T47D (cell line): Measurements from ENCODE around the gene PTPN13.

Source experiments
- DNase-seq, 2 experiments: peaks; one replicate each; pipeline versions ENCODE4 v3.0.0 to v3.0.0-alpha.2; 2011 to 2012; ENCODE audit warnings: low read depth in 1 of 2, low spot score in 1 of 2
- JUND ChIP-seq: IDR thresholded peaks from 2 replicates; pipeline ENCODE4 v1.6.1; 2012; ENCODE audit warnings: low read depth
- in situ Hi-C: cut with HindIII; loops from 2 replicates; pipeline ENCODE4 v1.10.0; 2016; ENCODE audit warnings: low sequenced_read_pairs, low pct_unique_long_range_greater_than_20kb

The PTPN13 gene

GRCh38 chr4:86834901-86835300 lies 240.8 kb downstream of the PTPN13 start:
- no peak for TF ChIP-seq JUND
- in situ Hi-C loops: no loop called here
- no peak for DNase-seq

- no peak for DNase-seq
- in situ Hi-C loops: no loop called here
- no peak for TF ChIP-seq JUND
These were observed 241.6 kb downstream of the PTPN13 start for GRCh38 chr4:86835677-86836076.

- in situ Hi-C loops: no loop called here
- TF ChIP-seq JUND: no peak
- DNase-seq: peak in 1 of 2 experiments; percentile 17
These were observed 243.8 kb downstream of the PTPN13 start for GRCh38 chr4:86837691-86838503.

GRCh38 chr4:86840858-86841257 lies 246.7 kb downstream of the PTPN13 start:
- in situ Hi-C loops: no loop called here
- no peak for TF ChIP-seq JUND
- DNase-seq: no peak

- DNase-seq: no peak
- no peak for TF ChIP-seq JUND
- in situ Hi-C loops: no loop called here
These were observed 247.2 kb downstream of the PTPN13 start for GRCh38 chr4:86841309-86841708.

GRCh38 chr4:86845593-86845992 lies 251.5 kb downstream of the PTPN13 start:
- in situ Hi-C loops: no loop called here
- DNase-seq: no peak
- TF ChIP-seq JUND: no peak

GRCh38 chr4:86846921-86847320 lies 252.8 kb downstream of the PTPN13 start:
- in situ Hi-C loops: no loop called here
- DNase-seq: no peak
- TF ChIP-seq JUND: no peak

- in situ Hi-C loops: no loop called here
- no peak for DNase-seq
- no peak for TF ChIP-seq JUND
These were observed 253.5 kb downstream of the PTPN13 start for GRCh38 chr4:86847571-86847970.

- DNase-seq: no peak
- in situ Hi-C loops: no loop called here
- no peak for TF ChIP-seq JUND
These were observed 254.0 kb downstream of the PTPN13 start for GRCh38 chr4:86848136-86848535.

GRCh38 chr4:86848732-86849619 lies 254.9 kb downstream of the PTPN13 start, which contains the start of gene SLC10A6:
TSS of gene SLC10A6 (minus strand) at chr4:86849384. CDS start at chr4:86849115, 269 bp downstream.
- no peak for TF ChIP-seq JUND
- in situ Hi-C loops: no loop called here
- no peak for DNase-seq

- no peak for DNase-seq
- in situ Hi-C loops: no loop called here
- no peak for TF ChIP-seq JUND
These were observed 259.1 kb downstream of the PTPN13 start for GRCh38 chr4:86853209-86853608.

- TF ChIP-seq JUND: 0 out of 2 replicates have a peak, but pooled peaks have one; percentile 33
- in situ Hi-C loops: no loop called here
- DNase-seq: peak in 1 of 2 experiments; percentile 89
These were observed 261.5 kb downstream of the PTPN13 start for GRCh38 chr4:86855572-86855971.

GRCh38 chr4:86856896-86857295 lies 262.8 kb downstream of the PTPN13 start:
- in situ Hi-C loops: no loop called here
- TF ChIP-seq JUND: no peak
- DNase-seq: no peak
